ENCODE data around the gene ZNF205.

- TF ChIP-seq REST (IDR thresholded peaks at IDR 0.05; ENCODE audit: insufficient read depth in 1 of 2, low read depth in 2 of 2, low read length in 2 of 2) (no peak), POLR2AphosphoS5 (IDR thresholded peaks at IDR 0.05; ENCODE audit: low read depth, low read length) (no peak), TAF1 (IDR thresholded peaks at IDR 0.05; ENCODE audit: borderline replicate concordance, insufficient read depth, low read length) (no peak), SIN3A (IDR thresholded peaks at IDR 0.05; ENCODE audit: borderline replicate concordance, insufficient read depth, low read length) (no peak), FOXP2 (optimal IDR thresholded peaks at IDR 0.05; ENCODE audit: borderline replicate concordance, extremely low read depth, extremely low read length, insufficient read depth) (no peak)
Observed at GRCh38 chr16:3065742-3066439, 46.5 kb upstream of the ZNF205 start.

Measured in PFSK-1 (cell line).